Activated T-cell treated with anti-CD3 and anti-CD28 coated beads, Interleukin-2, amount 50 U/mL, for 72 hours (primary cell): ENCODE data around the gene BNIPL. TPM values are rescaled to one million over a fixed set of nuclear protein-coding genes. Genes with fewer than 3 reads are reported as not detected.

Source experiments
- ATAC-seq, 2 donors: fragments of 150-1000 bp; cut with Tn5 transposase; replicated peaks in 1 of 2; 2 replicates each; pipeline ENCODE4 v1.10.0; 2021; ENCODE audit warnings: moderate library complexity in 2 of 2, mild to moderate bottlenecking in 1 of 2
- DNase-seq, 2 donors: peaks; one replicate each; pipeline ENCODE4 v3.0.0; 2021 to 2022; ENCODE audit warnings: mixed read lengths in 1 of 2
- H3K27ac Mint-ChIP-seq: one replicate; pipeline ENCODE4 v1.8.0; 2022; ENCODE audit warnings: mild to moderate bottlenecking, moderate library complexity, mixed read lengths
- H3K27me3 Mint-ChIP-seq: one replicate; pipeline ENCODE4 v1.8.0; 2022; ENCODE audit warnings: low read depth, mixed read lengths
- H3K36me3 Mint-ChIP-seq, 2 donors: one replicate each; pipeline ENCODE4 v1.8.0; 2022; ENCODE audit warnings: mixed read lengths in 2 of 2, mild to moderate bottlenecking in 1 of 2; ENCODE audit not compliant: insufficient read depth in 2 of 2
- H3K4me1 Mint-ChIP-seq: one replicate; pipeline ENCODE4 v1.8.0; 2022; ENCODE audit warnings: low read depth, mixed read lengths
- H3K4me3 Mint-ChIP-seq, 2 donors: one replicate each; pipeline ENCODE4 v1.8.0; 2022; ENCODE audit warnings: mild to moderate bottlenecking in 2 of 2, mixed read lengths in 2 of 2, moderate library complexity in 2 of 2
- H3K9me3 Mint-ChIP-seq, 2 donors: one replicate each; pipeline ENCODE4 v1.8.0; 2022; ENCODE audit warnings: mixed read lengths in 2 of 2
- total RNA-seq, 2 donors: library from RNA; stranded (reverse); gene quantifications; one replicate each; pipeline ENCODE4 v1.2.3, GENCODE V29; 2022

Gene BNIPL, protein sequence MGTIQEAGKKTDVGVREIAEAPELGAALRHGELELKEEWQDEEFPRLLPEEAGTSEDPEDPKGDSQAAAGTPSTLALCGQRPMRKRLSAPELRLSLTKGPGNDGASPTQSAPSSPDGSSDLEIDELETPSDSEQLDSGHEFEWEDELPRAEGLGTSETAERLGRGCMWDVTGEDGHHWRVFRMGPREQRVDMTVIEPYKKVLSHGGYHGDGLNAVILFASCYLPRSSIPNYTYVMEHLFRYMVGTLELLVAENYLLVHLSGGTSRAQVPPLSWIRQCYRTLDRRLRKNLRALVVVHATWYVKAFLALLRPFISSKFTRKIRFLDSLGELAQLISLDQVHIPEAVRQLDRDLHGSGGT
- total RNA-seq = 1 to 10 TPM; 2.8 to 5.3 TPM

DNA sequence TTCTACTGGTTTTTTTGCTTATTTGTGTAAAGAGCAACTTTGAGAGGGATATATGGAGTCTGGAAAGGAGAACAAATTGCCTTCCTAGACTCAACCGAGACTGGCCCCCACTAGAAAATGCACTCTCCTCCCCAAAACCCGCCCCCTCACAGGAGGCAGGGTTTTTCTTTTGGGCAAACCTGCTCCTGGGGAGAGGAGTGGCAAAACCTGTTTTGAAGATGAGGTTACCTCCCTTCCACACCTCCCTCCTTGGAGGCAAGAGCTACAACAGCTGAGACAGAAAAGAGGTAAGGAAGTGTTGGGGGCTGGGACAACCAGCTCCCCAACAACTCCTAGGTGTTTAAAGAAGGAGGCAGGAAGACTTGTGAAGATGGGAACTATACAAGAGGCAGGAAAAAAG is at the start of gene BNIPL:
TSS of gene BNIPL (plus strand) at position 231 of the 400 bp plus-strand sequence. CDS start at position 371, 140 bp downstream.
- ATAC-seq (no peak), DNase-seq (no peak)
- H3K9me3 Mint-ChIP-seq = no peaks in the 10 kb centered on the region
- H3K27me3 Mint-ChIP-seq = no peaks in the 10 kb centered on the region
- H3K4me3 Mint-ChIP-seq = no peak within 1 kb of the TSS
- H3K27ac Mint-ChIP-seq = no peak within 1 kb of the TSS
- no peaks in the 10 kb centered on the region for H3K4me1 Mint-ChIP-seq
- H3K36me3 Mint-ChIP-seq = peaks cover 0 to 8% of the 10 kb centered on the region in 2 donors

DNA sequence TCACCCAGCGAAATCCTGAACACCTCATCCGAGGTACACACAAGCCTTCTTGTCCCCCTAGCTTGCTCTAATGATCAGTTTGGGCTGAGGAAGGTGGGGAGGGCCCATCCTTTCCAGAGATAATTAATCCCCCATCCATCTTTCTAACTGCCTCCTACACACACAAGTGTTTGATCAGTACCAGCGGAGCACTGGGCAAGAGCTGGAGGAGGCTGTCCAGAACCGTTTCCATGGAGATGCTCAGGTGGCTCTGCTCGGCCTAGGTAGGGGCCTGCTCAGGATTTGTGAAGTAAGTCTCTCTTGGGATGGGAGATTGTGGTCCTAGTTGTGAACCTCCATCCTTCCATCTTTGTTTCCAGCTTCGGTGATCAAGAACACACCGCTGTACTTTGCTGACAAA is 48.5 kb upstream of the BNIPL start:
- Mint-ChIP-seq H3K9me3 (no peaks in the 10 kb centered on the region), H3K4me3 (no peak overlapping the region), H3K4me1 (no peaks in the 10 kb centered on the region), H3K27me3 (no peaks in the 10 kb centered on the region), H3K27ac (no peak overlapping the region), H3K36me3 (no peaks in the 10 kb centered on the region)
- DNase-seq = no peak
- ATAC-seq = no peak

GRCh38 chr1:150992626-150993025 is 43.8 kb upstream of the BNIPL start:
- ATAC-seq (no peak), DNase-seq (no peak)
- Mint-ChIP-seq H3K4me1 (no peaks in the 10 kb centered on the region), H3K27me3 (no peaks in the 10 kb centered on the region), H3K27ac (no peak overlapping the region), H3K4me3 (no peak overlapping the region), H3K9me3 (no peaks in the 10 kb centered on the region), H3K36me3 (no peaks in the 10 kb centered on the region)

DNA sequence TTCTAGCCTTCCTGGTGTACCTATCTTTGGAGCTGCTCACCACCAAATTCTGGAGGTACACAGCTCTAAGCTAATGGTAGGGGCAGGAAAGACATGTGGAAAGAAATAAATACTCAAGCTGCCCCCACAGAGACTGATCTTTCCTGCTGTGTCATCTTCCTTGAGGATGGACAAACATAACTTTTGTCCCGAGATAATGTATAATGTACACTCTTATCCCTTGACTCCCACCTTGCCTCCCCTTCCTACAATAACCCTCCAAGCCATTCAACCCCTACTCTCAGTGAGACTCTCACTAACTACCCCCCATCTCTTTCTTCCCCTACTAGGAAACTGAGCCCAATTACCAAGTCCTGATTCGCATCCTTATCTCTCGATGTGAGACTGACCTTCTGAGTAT is 42.1 kb upstream of the BNIPL start:
- Mint-ChIP-seq H3K9me3 (no peaks in the 10 kb centered on the region), H3K27me3 (no peaks in the 10 kb centered on the region), H3K27ac (no peak overlapping the region), H3K4me3 (no peak overlapping the region), H3K4me1 (peaks cover 6% of the 10 kb centered on the region), H3K36me3 (no peaks in the 10 kb centered on the region)
- ATAC-seq (no peak), DNase-seq (no peak)

DNA sequence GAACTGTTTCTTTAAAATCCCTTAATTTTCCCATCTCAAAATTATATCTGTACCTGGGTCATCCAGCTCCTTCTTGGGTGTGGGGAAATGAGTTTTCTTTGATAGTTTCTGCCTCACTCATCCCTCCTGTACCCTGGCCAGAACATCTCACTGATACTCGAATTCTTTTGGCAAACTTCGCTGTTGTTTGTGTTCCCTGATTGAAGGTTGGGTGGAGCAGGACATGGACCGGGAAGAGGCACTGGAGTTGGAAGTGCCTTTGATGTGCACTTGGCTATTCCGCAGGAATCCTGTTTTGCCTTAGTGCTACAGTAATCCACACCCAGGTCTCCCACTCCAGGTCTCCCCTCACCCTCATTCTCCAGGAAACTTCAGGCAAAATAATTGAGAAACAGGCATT is 40.9 kb upstream of the BNIPL start:
- Mint-ChIP-seq H3K27ac (no peak overlapping the region), H3K27me3 (no peaks in the 10 kb centered on the region), H3K4me3 (peak overlapping the region in 1 of 2 donors; percentile 40), H3K4me1 (peaks cover 18% of the 10 kb centered on the region), H3K9me3 (no peaks in the 10 kb centered on the region), H3K36me3 (no peaks in the 10 kb centered on the region)
- no peak for ATAC-seq
- no peak for DNase-seq

- no peaks in the 10 kb centered on the region for H3K27me3 Mint-ChIP-seq
- H3K36me3 Mint-ChIP-seq = peaks cover 0 to under 1% of the 10 kb centered on the region in 2 donors
- no peak overlapping the region for H3K27ac Mint-ChIP-seq
- peak overlapping the region in 1 of 2 donors; percentile 40 for H3K4me3 Mint-ChIP-seq
- DNase-seq (peak in 1 of 2 donors; percentile 37), ATAC-seq (no peak)
- H3K9me3 Mint-ChIP-seq = no peaks in the 10 kb centered on the region
- H3K4me1 Mint-ChIP-seq = peaks cover 22% of the 10 kb centered on the region
These were observed 40.5 kb upstream of the BNIPL start for GRCh38 chr1:150995896-150996295.

GRCh38 chr1:150997126-150997872 is 39.1 kb upstream of the BNIPL start:
- H3K27me3 Mint-ChIP-seq = no peaks in the 10 kb centered on the region
- peaks cover 36% of the 10 kb centered on the region for H3K4me1 Mint-ChIP-seq
- ATAC-seq = no peak
- H3K36me3 Mint-ChIP-seq = peaks cover 0 to 3% of the 10 kb centered on the region in 2 donors
- H3K9me3 Mint-ChIP-seq = no peaks in the 10 kb centered on the region
- H3K27ac Mint-ChIP-seq = no peak overlapping the region
- no peak overlapping the region for H3K4me3 Mint-ChIP-seq
- no peak for DNase-seq

GRCh38 chr1:150997949-150998348 is 38.4 kb upstream of the BNIPL start:
- no peaks in the 10 kb centered on the region for H3K27me3 Mint-ChIP-seq

DNA sequence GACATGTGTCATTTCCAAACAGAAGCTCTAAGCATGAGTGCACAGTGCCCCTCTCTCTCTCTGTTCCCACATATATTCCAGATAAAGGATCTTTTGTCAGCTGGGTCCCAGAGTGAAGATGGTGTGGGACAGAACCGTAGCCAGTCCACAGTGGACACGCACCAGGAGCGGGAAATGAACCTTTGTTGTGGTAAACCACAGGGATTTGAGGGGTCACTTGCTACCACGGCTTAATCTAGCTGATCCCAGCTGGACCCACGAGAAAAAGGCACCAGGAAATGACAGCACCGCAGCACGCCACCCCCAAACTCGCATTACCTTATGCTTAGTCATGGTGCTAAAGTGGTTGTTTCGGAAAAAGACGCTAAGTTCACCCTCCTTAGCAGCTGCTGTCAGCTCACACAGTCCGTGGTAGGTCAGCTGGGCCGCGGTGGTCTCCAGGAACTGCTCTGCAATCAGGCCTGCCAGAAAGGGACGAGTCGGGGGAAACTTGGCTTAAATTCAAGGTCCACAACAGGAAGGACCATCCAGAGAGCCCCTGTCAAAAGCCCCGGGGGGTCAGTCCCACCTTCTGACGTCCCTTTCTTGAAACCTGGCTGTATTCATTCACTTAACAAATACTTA is 37.2 kb upstream of the BNIPL start:
- Mint-ChIP-seq H3K4me3 (no peak overlapping the region), H3K27ac (no peak overlapping the region), H3K27me3 (no peaks in the 10 kb centered on the region), H3K36me3 (peaks cover 0 to 3% of the 10 kb centered on the region in 2 donors), H3K9me3 (no peaks in the 10 kb centered on the region), H3K4me1 (peaks cover 49% of the 10 kb centered on the region)
- DNase-seq (peak; percentile 39 to 47), ATAC-seq (peak; percentile 80 to 81)

More at GRCh38 chr1:150997949-150998348, 38.4 kb upstream of the BNIPL start:
- Mint-ChIP-seq H3K4me3 (no peak overlapping the region), H3K4me1 (peaks cover 43% of the 10 kb centered on the region), H3K27ac (no peak overlapping the region), H3K36me3 (peaks cover 0 to 3% of the 10 kb centered on the region in 2 donors), H3K9me3 (no peaks in the 10 kb centered on the region)
- ATAC-seq (no peak), DNase-seq (no peak)

DNA sequence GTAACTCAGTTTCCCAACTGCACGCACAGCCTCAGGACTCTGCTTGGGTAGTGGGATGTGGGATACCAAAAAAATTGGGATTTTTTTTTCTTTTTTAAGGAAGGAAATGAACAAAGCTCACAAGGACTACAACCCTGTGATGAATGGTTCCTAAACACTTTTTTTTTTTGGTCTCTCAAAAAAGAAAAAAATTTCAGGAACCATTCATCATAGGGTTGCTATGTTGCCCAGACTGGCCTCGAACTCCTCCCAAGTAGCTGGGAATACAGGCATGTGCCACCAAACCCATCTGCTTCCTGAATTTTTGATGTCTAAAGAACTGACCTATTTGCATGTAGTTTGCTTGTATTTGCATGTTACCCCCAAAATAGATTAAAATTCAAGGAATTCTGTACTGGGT is 36.5 kb upstream of the BNIPL start:
- H3K36me3 Mint-ChIP-seq = peaks cover 0 to 3% of the 10 kb centered on the region in 2 donors
- ATAC-seq = no peak
- peaks cover 55% of the 10 kb centered on the region for H3K4me1 Mint-ChIP-seq
- H3K27ac Mint-ChIP-seq = no peak overlapping the region
- no peak overlapping the region for H3K4me3 Mint-ChIP-seq
- H3K9me3 Mint-ChIP-seq = no peaks in the 10 kb centered on the region
- H3K27me3 Mint-ChIP-seq = no peaks in the 10 kb centered on the region
- no peak for DNase-seq

DNA sequence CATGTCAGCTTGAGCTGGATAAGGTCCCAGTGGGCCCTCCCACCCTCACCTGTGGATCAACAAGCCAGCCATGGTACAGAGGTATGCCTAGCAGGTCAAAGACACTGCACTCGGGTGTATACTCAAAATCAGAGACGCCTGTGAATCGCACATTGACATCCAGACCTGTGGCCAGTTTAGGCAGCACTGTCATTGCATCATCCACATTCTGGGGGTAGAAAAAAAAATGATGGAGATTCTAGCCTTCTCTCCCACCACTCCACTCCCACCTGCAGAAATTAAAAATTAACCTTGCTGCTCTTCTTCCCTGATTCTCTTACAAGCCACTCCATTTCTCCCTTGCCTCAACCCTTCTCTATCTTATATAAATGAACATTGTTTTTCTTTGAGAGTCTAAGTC is 36.0 kb upstream of the BNIPL start:
- no peak overlapping the region for H3K27ac Mint-ChIP-seq
- H3K4me3 Mint-ChIP-seq = no peak overlapping the region
- peaks cover 59% of the 10 kb centered on the region for H3K4me1 Mint-ChIP-seq
- H3K27me3 Mint-ChIP-seq = no peaks in the 10 kb centered on the region
- H3K9me3 Mint-ChIP-seq = no peaks in the 10 kb centered on the region
- ATAC-seq (no peak), DNase-seq (no peak)
- peaks cover 0 to 3% of the 10 kb centered on the region in 2 donors for H3K36me3 Mint-ChIP-seq

- peak overlapping the region; percentile 5 for H3K27ac Mint-ChIP-seq
- peak overlapping the region in 1 of 2 donors; percentile 7 for H3K4me3 Mint-ChIP-seq
- H3K4me1 Mint-ChIP-seq = peaks cover 71% of the 10 kb centered on the region
- no peaks in the 10 kb centered on the region for H3K9me3 Mint-ChIP-seq
- H3K27me3 Mint-ChIP-seq = no peaks in the 10 kb centered on the region
- peaks cover 0 to 3% of the 10 kb centered on the region in 2 donors for H3K36me3 Mint-ChIP-seq
- DNase-seq (no peak), ATAC-seq (no peak)
These were observed 34.8 kb upstream of the BNIPL start for GRCh38 chr1:151001602-151002001.

GRCh38 chr1:151002051-151002450 is 34.3 kb upstream of the BNIPL start:
- Mint-ChIP-seq H3K4me1 (peaks cover 76% of the 10 kb centered on the region), H3K9me3 (no peaks in the 10 kb centered on the region), H3K27ac (peak overlapping the region; percentile 5), H3K36me3 (peaks cover 0 to 3% of the 10 kb centered on the region in 2 donors), H3K4me3 (peak overlapping the region in 1 of 2 donors; percentile 7), H3K27me3 (no peaks in the 10 kb centered on the region)
- no peak for DNase-seq
- no peak for ATAC-seq
